Measurements from ENCODE around the gene ERMARD. TPM values are rescaled to one million over a fixed set of nuclear protein-coding genes. Genes with fewer than 3 reads are reported as not detected.

ERMARD gene
- total RNA-seq, 1 experiment from 2014 or later, result 13.6 TPM

- Histone ChIP-seq H3T11ph (ENCODE audit: low read length) (no peak overlapping the region), H3K27ac (ENCODE audit: insufficient read length, low read depth, low read length) (no peak overlapping the region), H3K9ac (ENCODE audit: extremely low read depth, insufficient read length, low read length) (no peak overlapping the region), H3K9me3 (ENCODE audit: control insufficient read depth, low read depth, low read length) (no peaks in the 10 kb centered on the region), H2BK120ac (ENCODE audit: low read depth, low read length, poor library complexity, severe bottlenecking) (no peak overlapping the region), H4K5ac (ENCODE audit: insufficient read length, low read depth, low read length) (no peak overlapping the region), H2BK5ac (ENCODE audit: insufficient read length, low read length) (no peak overlapping the region), H3K79me2 (ENCODE audit: insufficient read depth, low read length) (no peaks in the 10 kb centered on the region), H3K23me2 (ENCODE audit: insufficient read length, low read depth, low read length, poor library complexity, severe bottlenecking) (peaks cover 4% of the 10 kb centered on the region), H2AFZ (ENCODE audit: low read length) (no peak overlapping the region), H3K18ac (ENCODE audit: insufficient read length, low read depth, low read length) (no peak overlapping the region), H2BK15ac (ENCODE audit: low read depth, low read length) (no peak overlapping the region), H3K27me3 (ENCODE audit: insufficient read depth, low read length) (peaks cover 3% of the 10 kb centered on the region; the same call in 1 of the 2 replicates), H4K91ac (ENCODE audit: insufficient read length, low read depth, low read length) (no peak overlapping the region), H3K14ac (ENCODE audit: insufficient read depth, low read length) (no peak overlapping the region; the same call in 1 of the 2 replicates), H2BK20ac (ENCODE audit: low read depth, low read length, poor library complexity, severe bottlenecking) (no peak overlapping the region), H3K56ac (ENCODE audit: insufficient read length, low read depth, low read length) (no peak overlapping the region), H3K79me1 (ENCODE audit: insufficient read depth, low read depth, low read length, poor library complexity, severe bottlenecking) (no peaks in the 10 kb centered on the region), H2AK5ac (ENCODE audit: insufficient read length, low read length) (no peak overlapping the region), H3K4me2 (ENCODE audit: insufficient read depth, insufficient read length, low read length) (no peak overlapping the region), H3K23ac (ENCODE audit: insufficient read length, low read depth, low read length) (no peak overlapping the region), H2BK12ac (ENCODE audit: insufficient read length, low read depth, low read length) (no peak overlapping the region), H3K4ac (ENCODE audit: low read depth, low read length) (no peak overlapping the region), H4K8ac (replicated peaks; ENCODE audit: insufficient read length, low read depth, low read length) (no peak overlapping the region), H3K4me1 (ENCODE audit: insufficient read depth, low read length) (no peaks in the 10 kb centered on the region), H4K20me1 (ENCODE audit: control insufficient read depth, insufficient read depth, insufficient read length) (no peaks in the 10 kb centered on the region)
- Mint-ChIP-seq H3K27me3 (ENCODE audit: low read depth) (peaks cover 30% of the 10 kb centered on the region), H3K36me3 (ENCODE audit: insufficient read depth in 1 of 3, low read depth in 3 of 3) (no peaks in the 10 kb centered on the region), H3K4me1 (peaks cover 15 to 24% of the 10 kb centered on the region in 2 experiments), H3K4me3 (no peak overlapping the region), H3K9me3 (no peaks in the 10 kb centered on the region), H3K27ac (no peak overlapping the region; a peak in 1 of 7 replicates)
- no peak for TF ChIP-seq CTCF (conservative IDR thresholded peaks at IDR 0.05)
- DNase-seq, result no peak
- no CpG with 5 or more reads among the region's 13 CpGs for WGBS (ENCODE audit: extremely low coverage, insufficient read length, low lambda C conversion rate)
These were observed 43.1 kb downstream of the ERMARD start for GRCh38 chr6:169794317-169795055.
